Ovary (tissue), 9 donors: Measurements from ENCODE around the gene CARMIL3. TPM values are rescaled to one million over a fixed set of nuclear protein-coding genes. Genes with fewer than 3 reads are reported as not detected.

ENCODE experiments used
- DNase-seq, 5 donors: peaks; one replicate each; pipeline ENCODE4 v3.0.0-alpha.2; 2019 to 2020
- H3K27ac ChIP-seq, 2 donors: fragments of 200-600 bp; one replicate each; pipeline versions ENCODE4 v1.5.1 to v1.8.0; 2019 to 2022
- H3K27me3 ChIP-seq: fragments of 200-600 bp; one replicate; pipeline ENCODE4 v1.8.0; 2022
- H3K36me3 ChIP-seq: fragments of 200-600 bp; sonication (generic); one replicate; pipeline ENCODE4 v1.5.1; 2019
- H3K4me1 ChIP-seq: one replicate; pipeline ENCODE4 v1.8.1; 2013; ENCODE audit warnings: mild to moderate bottlenecking, moderate library complexity; ENCODE audit not compliant: insufficient read depth
- H3K4me3 ChIP-seq: fragments of 200-600 bp; sonication (generic); one replicate; pipeline ENCODE4 v1.5.1; 2017
- H3K9me3 ChIP-seq, 2 donors: fragments of 200-600 bp in 1 of 2; sonication (generic) in 1 of 2; one replicate each; pipeline versions ENCODE4 v1.5.1 to v1.8.1; 2013 to 2019; ENCODE audit warnings: mild to moderate bottlenecking in 1 of 2, moderate library complexity in 1 of 2
- CTCF ChIP-seq, 3 donors: fragments of 450-650 bp in 2 of 3; fragments of 200-600 bp in 1 of 3; IDR thresholded peaks; one replicate each; pipeline versions ENCODE4 v1.5.1 to v1.8.0; 2016 to 2022; ENCODE audit warnings: antibody characterized with exemption in 3 of 3, mild to moderate bottlenecking in 1 of 3
- EP300 ChIP-seq: sonication (generic); formaldehyde crosslinking; IDR thresholded peaks from one replicate; pipeline ENCODE4 v1.6.1; 2017; ENCODE audit warnings: antibody characterized with exemption
- POLR2A ChIP-seq: fragments of 450-650 bp; IDR thresholded peaks from one replicate; pipeline ENCODE4 v1.6.1; 2017; ENCODE audit warnings: antibody characterized with exemption, mild to moderate bottlenecking, moderate library complexity
- WGBS, 3 donors: extraction: QIAGEN DNeasy Blood & Tissue Kit in 1 of 3; methylation state at CpG; one replicate each; pipeline versions ENCODE4 v1.1.5 to v1.1.7; 2013 to 2017; 5-methylcytosine and 5-hydroxymethylcytosine counted together
- intact Hi-C, 4 donors: fragments of 100-400 bp; cut with DNase I; formaldehyde crosslinking; loops; one replicate each; pipeline versions ENCODE4 v1.11.0 to v1.15.1; 2022 to 2023
- polyA plus RNA-seq, 2 donors: library from polyadenylated mRNA; stranded (reverse); fragments of 200-250 nt in 1 of 2; fragments of 350-450 nt in 1 of 2; fragmentation: Illumina TruSeq in 1 of 2; extraction: RNeasy Lipid Tissue Mini Kit (QIAGEN cat#74804) in 1 of 2; gene quantifications; one replicate each; pipeline ENCODE4 v1.2.3, GENCODE V29; 2013 to 2014
- total RNA-seq, 7 donors: library from RNA; depleted of rRNA in 2 of 7; stranded (reverse); fragments of >200 nt in 2 of 7; fragmentation: NEBNext Ultra II Directional in 3 of 7; extraction: Animal tissue kit (Norgen Biotek cat#: 25700) in 3 of 7; gene quantifications; one replicate each; pipeline versions ENCODE4 v1.1.0 to v1.2.4, GENCODE V29; 2016 to 2023
- donor health status: DM: no; HTN: no; CAD: no; lungs with moderate emphysema.
- donor health status: DM: no; HTN: no; CAD: no.
- donor health status: Bipolar disorder and iron deficiency.
- donor health status: DM: yes; HTN: yes; CAD: no.
- donor health status: DM: no; HTN: no; CAD: no.
- donor health status: DM: yes; HTN: yes; CAD: no.

Gene CARMIL3
- total and polyA plus RNA-seq, 9 donors = 0.08 to 1.3 (median 0.25) TPM; not detected in 1

- Histone ChIP-seq H3K4me3 (peak overlapping the region; percentile 84), H3K4me1 (peaks cover 6% of the 10 kb centered on the region), H3K27me3 (no peaks in the 10 kb centered on the region), H3K27ac (peak overlapping the region; percentile 97 to 100), H3K36me3 (peaks cover 2% of the 10 kb centered on the region), H3K9me3 (no peaks in the 10 kb centered on the region)
- no peak for DNase-seq
- 15 to 19% (median 18%) methylated on average over 15 of the region's 15 CpGs for WGBS, 3 donors
- no peak for TF ChIP-seq POLR2A
- no peak for TF ChIP-seq CTCF (IDR thresholded peaks at IDR 0.05)
- no peak for TF ChIP-seq EP300
- intact Hi-C loops = no loop called here
Observed at GRCh38 chr14:24113379-24113800, 61.6 kb downstream of the CARMIL3 start.

GRCh38 chr14:24113801-24114531, 62.2 kb downstream of the CARMIL3 start:
- no peaks in the 10 kb centered on the region for H3K27me3 ChIP-seq
- WGBS, 3 donors = 0% methylated on average over 42 of the region's 42 CpGs
- intact Hi-C loops = loop anchor here in 1 of 4 donors (2.0 kb wide), 1 partner anchor 27 kb away; the partner anchor contains the start of gene EMC9

GRCh38 chr14:24114532-24115421, 63.0 kb downstream of the CARMIL3 start, which contains the start of the genes DCAF11 and NRL:
TSS of gene DCAF11 (plus strand) at chr14:24114777. CDS start at chr14:24115595, 818 bp downstream.
TSS of gene NRL (minus strand) at chr14:24114949. CDS start at chr14:24082848, 32,101 bp downstream.
- DNase-seq = peak; percentile 98 to 99 (median 99)
- intact Hi-C loops = loop anchor here in 1 of 4 donors (2.0 kb wide), 1 partner anchor 26 kb away; the partner anchor contains the start of gene EMC9
- Histone ChIP-seq H3K4me3 (peak within 1 kb of the TSS; percentile 84), H3K9me3 (no peaks in the 10 kb centered on the region), H3K27me3 (no peaks in the 10 kb centered on the region), H3K36me3 (peaks cover 8% of the 10 kb centered on the region), H3K4me1 (peaks cover 6% of the 10 kb centered on the region), H3K27ac (peak within 1 kb of the TSS; percentile 97 to 100)
- WGBS, 3 donors = 0% methylated on average over 65 of the region's 65 CpGs
- TF ChIP-seq CTCF (IDR thresholded peaks at IDR 0.05) (no peak), EP300 (peak; percentile 98), POLR2A (peak; percentile 74)

More at GRCh38 chr14:24113801-24114531, 62.2 kb downstream of the CARMIL3 start:
- peak; percentile 79 to 91 (median 85) for DNase-seq
- Histone ChIP-seq H3K4me1 (peaks cover 6% of the 10 kb centered on the region), H3K9me3 (no peaks in the 10 kb centered on the region), H3K36me3 (peaks cover 8% of the 10 kb centered on the region), H3K27ac (peak overlapping the region; percentile 97 to 100), H3K4me3 (peak overlapping the region; percentile 84)
- peak in 1 of 3 donors; percentile 7 for TF ChIP-seq CTCF (IDR thresholded peaks at IDR 0.05)
- TF ChIP-seq EP300 = no peak
- TF ChIP-seq POLR2A = peak; percentile 41
